Esophagus squamous epithelium (tissue), 4 donors: Measurements from ENCODE around the gene MRPL1.

Source experiments
- CTCF ChIP-seq, 6 experiments: fragments of 450-650 bp in 4 of 6; fragments of 200-600 bp in 2 of 6; sonication (generic) in 2 of 6; IDR thresholded peaks; one replicate each; pipeline ENCODE4 v1.5.1; 2016 to 2019; ENCODE audit warnings: antibody characterized with exemption in 6 of 6, mild to moderate bottlenecking in 4 of 6, moderate library complexity in 4 of 6
- POLR2A ChIP-seq, 4 donors: fragments of 450-650 bp; IDR thresholded peaks; one replicate each; pipeline ENCODE4 v1.6.1; 2017; ENCODE audit warnings: antibody characterized with exemption in 4 of 4, mild to moderate bottlenecking in 4 of 4, moderate library complexity in 3 of 4

DNA sequence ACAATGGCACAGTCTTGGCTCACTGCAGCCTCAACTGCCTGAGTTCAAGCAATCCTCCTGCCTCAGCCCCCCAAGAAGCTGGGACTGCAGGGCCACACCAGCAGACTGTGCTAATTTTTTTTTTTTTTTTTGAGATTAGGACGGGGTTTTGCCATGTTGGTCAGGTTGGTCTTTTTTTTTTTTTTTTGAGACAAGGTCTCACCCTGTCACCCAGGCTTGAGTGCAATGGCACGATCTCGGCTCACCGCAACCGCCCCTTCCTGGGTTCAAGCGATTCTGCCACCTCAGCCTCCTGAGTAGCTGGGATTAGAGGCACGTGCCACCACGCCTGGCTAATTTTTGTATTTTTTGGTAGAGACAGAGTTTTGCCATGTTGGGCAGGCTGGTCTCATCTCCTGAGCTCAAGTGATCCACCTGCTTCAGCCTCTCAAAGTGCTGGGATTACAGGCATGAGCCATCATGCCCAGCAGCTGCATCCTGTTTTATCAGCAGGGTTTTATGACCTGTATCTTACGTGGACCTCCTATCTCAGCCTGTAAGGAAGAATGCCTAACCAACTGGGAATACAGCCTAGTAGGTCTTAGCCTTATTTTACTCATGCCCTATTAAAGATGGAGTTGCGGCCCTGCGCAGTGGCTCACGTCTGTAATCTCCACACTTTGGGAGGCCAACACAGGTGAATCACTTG, 13.2 kb upstream of the MRPL1 start:
- TF ChIP-seq CTCF (IDR thresholded peaks at IDR 0.05) (no peak), POLR2A (IDR thresholded peaks at IDR 0.05) (no peak)
